BE2C (cell line): ENCODE measurements around the gene GOPC.

Experiments used
- DNase-seq: peaks from one replicate; pipeline ENCODE4 v3.0.0-alpha.2; 2020
- H3K27me3 ChIP-seq: fragments of 250-450 bp; sonication (Bioruptor Pico); 2 replicates; pipeline ENCODE4 v1.5.1; 2020; ENCODE audit warnings: mild to moderate bottlenecking
- H3K36me3 ChIP-seq: fragments of 250-450 bp; sonication (Bioruptor Pico); 2 replicates; pipeline ENCODE4 v1.5.1; 2020; ENCODE audit warnings: mild to moderate bottlenecking
- H3K4me1 ChIP-seq: fragments of 250-450 bp; sonication (Bioruptor Pico); 2 replicates; pipeline ENCODE4 v1.5.1; 2020
- H3K4me3 ChIP-seq: 2 replicates; pipeline ENCODE4 v1.5.1; 2011; ENCODE audit warnings: low read depth, low read length
- H3K9me3 ChIP-seq: fragments of 250-450 bp; sonication (Bioruptor Pico); 2 replicates; pipeline ENCODE4 v1.5.1; 2020
- CTCF ChIP-seq: IDR thresholded peaks from 2 replicates; pipeline ENCODE4 v1.5.1; 2012; ENCODE audit warnings: mild to moderate bottlenecking, low read depth, low read length

Gene GOPC

GRCh38 chr6:117540670-117541069, 61.6 kb downstream of the GOPC start:
- Histone ChIP-seq H3K4me1 (no peaks in the 10 kb centered on the region), H3K4me3 (no peak overlapping the region), H3K36me3 (no peaks in the 10 kb centered on the region), H3K9me3 (no peaks in the 10 kb centered on the region), H3K27me3 (no peaks in the 10 kb centered on the region)
- no peak for DNase-seq
- TF ChIP-seq CTCF = no peak

GRCh38 chr6:117538615-117539014, 63.7 kb downstream of the GOPC start:
- Histone ChIP-seq H3K27me3 (no peaks in the 10 kb centered on the region), H3K4me1 (no peaks in the 10 kb centered on the region), H3K4me3 (no peak overlapping the region), H3K9me3 (no peaks in the 10 kb centered on the region), H3K36me3 (no peaks in the 10 kb centered on the region)
- DNase-seq = no peak
- no peak for TF ChIP-seq CTCF

- H3K4me1 ChIP-seq = no peaks in the 10 kb centered on the region
- no peak overlapping the region for H3K4me3 ChIP-seq
- H3K9me3 ChIP-seq = no peaks in the 10 kb centered on the region
- DNase-seq = no peak
- H3K27me3 ChIP-seq = no peaks in the 10 kb centered on the region
- no peaks in the 10 kb centered on the region for H3K36me3 ChIP-seq
- TF ChIP-seq CTCF = no peak
Measured at GRCh38 chr6:117536317-117536716, 66.0 kb downstream of the GOPC start.

- H3K9me3 ChIP-seq = no peaks in the 10 kb centered on the region
- H3K36me3 ChIP-seq = no peaks in the 10 kb centered on the region
- no peaks in the 10 kb centered on the region for H3K4me1 ChIP-seq
- H3K4me3 ChIP-seq = no peak overlapping the region
- TF ChIP-seq CTCF = no peak
- no peak for DNase-seq
- no peaks in the 10 kb centered on the region for H3K27me3 ChIP-seq
Measured at GRCh38 chr6:117534974-117535373, 67.3 kb downstream of the GOPC start.

GRCh38 chr6:117533775-117534174, 68.5 kb downstream of the GOPC start:
- no peaks in the 10 kb centered on the region for H3K36me3 ChIP-seq
- H3K4me1 ChIP-seq = no peaks in the 10 kb centered on the region
- no peak for TF ChIP-seq CTCF
- DNase-seq = no peak
- H3K9me3 ChIP-seq = no peaks in the 10 kb centered on the region
- H3K27me3 ChIP-seq = no peaks in the 10 kb centered on the region
- no peak overlapping the region for H3K4me3 ChIP-seq

GRCh38 chr6:117531809-117532725, 70.2 kb downstream of the GOPC start:
- Histone ChIP-seq H3K9me3 (no peaks in the 10 kb centered on the region), H3K4me1 (no peaks in the 10 kb centered on the region), H3K36me3 (no peaks in the 10 kb centered on the region), H3K27me3 (no peaks in the 10 kb centered on the region), H3K4me3 (no peak overlapping the region)
- no peak for DNase-seq
- no peak for TF ChIP-seq CTCF
